ENCODE data around the gene OR51B4. TPM values are rescaled to one million over a fixed set of nuclear protein-coding genes. Genes with fewer than 3 reads are reported as not detected.

The OR51B4 gene
- total RNA-seq, 1 experiment from 2014 or later: 43.7 TPM

- H3K79me2 ChIP-seq (ENCODE audit: insufficient read depth, low read length): no peaks in the 10 kb centered on the region
- intact Hi-C loops (cut with micrococcal nuclease): no loop called here
- POLR2A ChIA-PET: no interaction called here
Measured at GRCh38 chr11:5283882-5284281, 17.9 kb downstream of the OR51B4 start.

More at GRCh38 chr11:5283882-5284281, 17.9 kb downstream of the OR51B4 start:
- Histone ChIP-seq H3K9ac (ENCODE audit: low read length) (no peak overlapping the region), H3K27me3 (ENCODE audit: insufficient read depth, low read length) (no peaks in the 10 kb centered on the region), H4K20me1 (ENCODE audit: insufficient read depth) (no peaks in the 10 kb centered on the region), H3K36me3 (ENCODE audit: control insufficient read depth in 1 of 2, insufficient read depth in 2 of 2, low read length in 2 of 2) (no peaks in the 10 kb centered on the region), H3K4me1 (ENCODE audit: control insufficient read depth in 1 of 2, insufficient read depth in 2 of 2, low read length in 2 of 2) (peaks cover 18 to 33% of the 10 kb centered on the region in 2 experiments), H3K4me3 (replicated peaks in 1 of 2; ENCODE audit: low read depth in 1 of 2, low read length in 2 of 2) (no peak overlapping the region), H3K4me2 (ENCODE audit: low read length) (no peak overlapping the region), H3K9me2 (ENCODE audit: insufficient read depth) (no peaks in the 10 kb centered on the region), H3K9me3 (ENCODE audit: control insufficient read depth in 1 of 2, insufficient read depth in 1 of 2, low read depth in 1 of 2, low read length in 2 of 2) (no peaks in the 10 kb centered on the region), H3K27ac (ENCODE audit: low read depth, low read length) (no peak overlapping the region), H2AFZ (ENCODE audit: low read depth, low read length, poor library complexity, severe bottlenecking) (no peak overlapping the region)
- ATAC-seq (no peak), DNase-seq (ENCODE audit: low read depth, low spot score) (no peak)
- TF ChIP-seq CBX3 (IDR thresholded peaks at IDR 0.05; ENCODE audit: low read depth) (no peak), REST (IDR thresholded peaks at IDR 0.05; ENCODE audit: low read depth) (no peak), POLR2A (IDR thresholded peaks at IDR 0.05; ENCODE audit: borderline replicate concordance, extremely low read depth, insufficient read depth, insufficient read length) (no peak), CEBPB (IDR thresholded peaks at IDR 0.05; ENCODE audit: low read depth) (no peak), ZBTB33 (IDR thresholded peaks at IDR 0.05; ENCODE audit: extremely low read depth, insufficient replicate concordance, low read length) (no peak), EGR1 (IDR thresholded peaks at IDR 0.05; ENCODE audit: low read depth) (no peak)
- ChIA-PET CTCF (no interaction called here), RAD21 (ENCODE audit: low non-redundant PET in 1 of 2, low total read pairs in 2 of 2, uncharacterized antibody in 2 of 2, unreplicated experiment in 2 of 2) (no interaction called here)
- BruUV-seq (replicated peaks): no TSS peak
